Measurements from ENCODE around the gene IL6R. TPM values are rescaled to one million over a fixed set of nuclear protein-coding genes. Genes with fewer than 3 reads are reported as not detected.

Gene IL6R
- total RNA-seq, 1 experiment from 2014 or later = 16.1 TPM

- no peaks in the 10 kb centered on the region for H3K9me2 ChIP-seq (replicated peaks; ENCODE audit: low read length)
- H3K27me3 ChIP-seq (ENCODE audit: low read length) = no peaks in the 10 kb centered on the region
- BruUV-seq (replicated peaks) = no TSS peak
- H3K27ac ChIP-seq (ENCODE audit: low read length) = no peak overlapping the region
- H3K4me1 ChIP-seq (ENCODE audit: insufficient read depth, low read length) = peaks cover 16% of the 10 kb centered on the region
- H2AFZ ChIP-seq (ENCODE audit: low read length) = no peak overlapping the region
- no peaks in the 10 kb centered on the region for H3K79me2 ChIP-seq (ENCODE audit: low read length)
- TF ChIP-seq EZH2phosphoT487 (IDR thresholded peaks at IDR 0.05; ENCODE audit: borderline replicate concordance, low read length) (no peak), CTCF (conservative IDR thresholded peaks at IDR 0.05; ENCODE audit: low read depth, low read length) (no peak), EZH2 (IDR thresholded peaks at IDR 0.05; ENCODE audit: low read length, unreplicated experiment) (no peak)
- no peak overlapping the region for H3K4me2 ChIP-seq (ENCODE audit: low read length)
- no peaks in the 10 kb centered on the region for H3K36me3 ChIP-seq (ENCODE audit: low read depth, low read length)
- intact Hi-C loops (cut with micrococcal nuclease) = loop anchor here (5.0 kb wide), 1 partner anchor 38 kb away; the partner anchor contains the start of gene IL6R
- no peaks in the 10 kb centered on the region for H4K20me1 ChIP-seq (ENCODE audit: low read length)
- no peaks in the 10 kb centered on the region for H3K9me3 ChIP-seq (ENCODE audit: low read length)
- H3K4me3 ChIP-seq (ENCODE audit: low read length) = no peak overlapping the region
- DNase-seq = peak; percentile 74
- ATAC-seq = peak; percentile 97
- H3F3A ChIP-seq (ENCODE audit: low read length, unreplicated experiment) = no peaks in the 10 kb centered on the region
- CTCF ChIA-PET = no interaction called here
- POLR2A ChIA-PET (ENCODE audit: unreplicated experiment) = no interaction called here
- H3K9ac ChIP-seq (ENCODE audit: low read length) = no peak overlapping the region
These were observed 39.9 kb downstream of the IL6R start for GRCh38 chr1:154445040-154445472.

- TF ChIP-seq CTCF (conservative IDR thresholded peaks at IDR 0.05; ENCODE audit: low read depth, low read length) (no peak), EZH2 (IDR thresholded peaks at IDR 0.05; ENCODE audit: low read length, unreplicated experiment) (no peak), EZH2phosphoT487 (IDR thresholded peaks at IDR 0.05; ENCODE audit: borderline replicate concordance, low read length) (no peak)
- no peaks in the 10 kb centered on the region for H4K20me1 ChIP-seq (ENCODE audit: low read length)
- H3K36me3 ChIP-seq (ENCODE audit: low read depth, low read length) = no peaks in the 10 kb centered on the region
- no peaks in the 10 kb centered on the region for H3F3A ChIP-seq (ENCODE audit: low read length, unreplicated experiment)
- H3K4me1 ChIP-seq (ENCODE audit: insufficient read depth, low read length) = peaks cover 16% of the 10 kb centered on the region
- no peak overlapping the region for H3K4me2 ChIP-seq (ENCODE audit: low read length)
- DNase-seq (no peak), ATAC-seq (no peak)
- H3K79me2 ChIP-seq (ENCODE audit: low read length) = no peaks in the 10 kb centered on the region
- no peak overlapping the region for H3K4me3 ChIP-seq (ENCODE audit: low read length)
- POLR2A ChIA-PET (ENCODE audit: unreplicated experiment) = no interaction called here
- no peak overlapping the region for H3K27ac ChIP-seq (ENCODE audit: low read length)
- no peak overlapping the region for H3K9ac ChIP-seq (ENCODE audit: low read length)
- H3K9me3 ChIP-seq (ENCODE audit: low read length) = no peaks in the 10 kb centered on the region
- intact Hi-C loops (cut with micrococcal nuclease) = loop anchor here (5.0 kb wide), 1 partner anchor 39 kb away; the partner anchor contains the start of gene IL6R
- BruUV-seq (replicated peaks) = no TSS peak
- CTCF ChIA-PET = no interaction called here
- no peaks in the 10 kb centered on the region for H3K9me2 ChIP-seq (replicated peaks; ENCODE audit: low read length)
- H3K27me3 ChIP-seq (ENCODE audit: low read length) = no peaks in the 10 kb centered on the region
- H2AFZ ChIP-seq (ENCODE audit: low read length) = no peak overlapping the region
These were observed 41.1 kb downstream of the IL6R start for GRCh38 chr1:154446292-154446691.

GRCh38 chr1:154446789-154447188 lies 41.6 kb downstream of the IL6R start:
- Histone ChIP-seq H3K27me3 (ENCODE audit: low read length) (no peaks in the 10 kb centered on the region), H3K4me2 (ENCODE audit: low read length) (no peak overlapping the region), H3F3A (ENCODE audit: low read length, unreplicated experiment) (no peaks in the 10 kb centered on the region), H3K9me3 (ENCODE audit: low read length) (no peaks in the 10 kb centered on the region), H3K4me1 (ENCODE audit: insufficient read depth, low read length) (peaks cover 13% of the 10 kb centered on the region), H3K9me2 (replicated peaks; ENCODE audit: low read length) (no peaks in the 10 kb centered on the region), H2AFZ (ENCODE audit: low read length) (no peak overlapping the region), H3K27ac (ENCODE audit: low read length) (no peak overlapping the region), H3K79me2 (ENCODE audit: low read length) (no peaks in the 10 kb centered on the region), H3K36me3 (ENCODE audit: low read depth, low read length) (no peaks in the 10 kb centered on the region), H4K20me1 (ENCODE audit: low read length) (no peaks in the 10 kb centered on the region), H3K4me3 (ENCODE audit: low read length) (no peak overlapping the region), H3K9ac (ENCODE audit: low read length) (no peak overlapping the region)
- no peak for TF ChIP-seq EZH2phosphoT487 (IDR thresholded peaks at IDR 0.05; ENCODE audit: borderline replicate concordance, low read length)
- TF ChIP-seq EZH2 (IDR thresholded peaks at IDR 0.05; ENCODE audit: low read length, unreplicated experiment) = no peak
- TF ChIP-seq CTCF (conservative IDR thresholded peaks at IDR 0.05; ENCODE audit: low read depth, low read length) = no peak
- CTCF ChIA-PET = no interaction called here
- no TSS peak for BruUV-seq (replicated peaks)
- no peak for ATAC-seq
- POLR2A ChIA-PET (ENCODE audit: unreplicated experiment) = no interaction called here
- DNase-seq = no peak
- intact Hi-C loops (cut with micrococcal nuclease) = loop anchor here (5.0 kb wide), 1 partner anchor 39 kb away; the partner anchor contains the start of gene IL6R
